ENCODE measurements around the gene ABLIM2. TPM values are rescaled to one million over a fixed set of nuclear protein-coding genes. Genes with fewer than 3 reads are reported as not detected.
A peak's percentile ranks its signal among the peaks of the same experiment; 100 is the strongest.

The ABLIM2 gene
- total and polyA plus RNA-seq, 10 of the 15 experiments (the other 5 are each of a cell fraction or from before 2014, with no cell fraction given), result 0.03 to 0.15 (median 0.05) TPM; not detected in 7

DNA sequence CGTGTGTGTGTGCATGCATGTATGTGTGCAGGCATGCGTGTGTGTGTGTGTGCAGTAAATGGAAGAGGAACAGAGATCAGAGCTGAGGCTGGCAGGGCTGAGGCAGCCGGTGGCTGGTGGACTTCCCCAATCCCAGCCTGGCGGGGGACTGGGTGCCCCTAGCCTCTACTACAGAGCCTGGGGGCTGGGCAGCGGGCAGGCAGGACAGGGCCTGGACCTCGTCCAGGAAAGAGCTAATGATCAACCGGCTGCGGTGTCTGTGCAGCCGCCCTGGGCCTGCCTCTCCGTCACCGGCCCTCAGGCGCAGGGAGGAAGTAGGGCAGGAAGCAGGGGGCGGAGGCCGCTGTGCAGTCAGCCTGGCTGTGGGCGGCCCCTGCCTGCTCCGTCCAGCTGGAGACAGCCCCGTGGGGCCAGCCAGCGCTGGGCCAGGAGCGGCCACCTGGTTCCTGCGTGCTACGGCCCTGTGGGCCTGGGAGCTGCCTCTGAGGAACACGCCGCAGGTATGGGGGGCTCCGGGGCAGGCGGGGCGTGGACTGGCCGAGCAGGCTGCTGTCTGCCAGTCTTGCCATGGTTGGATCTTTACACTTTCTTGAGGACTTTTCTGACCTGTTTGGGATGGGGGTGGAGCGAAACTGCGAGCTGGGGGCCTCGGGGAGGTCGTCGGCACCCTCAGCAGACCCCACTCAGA is 40.4 kb upstream of the ABLIM2 start, which contains the start of gene SH3TC1:
TSS of gene SH3TC1 (plus strand) at position 385 of the 688 bp plus-strand sequence. CDS start 5,905 bp downstream, outside the sequence.
- SMC1A ChIA-PET (ENCODE audit: uncharacterized antibody, unreplicated experiment), result interaction anchor here (0.8 to 2.2 kb wide), 6 partner anchors 22 to 233 kb away, joined by 3 to 19 read pairs (median 6); no protein-coding TSS in a partner anchor
- FAIRE-seq (peak; percentile 97), DNase-seq (ENCODE audit: low read depth, low spot score) (peak; percentile 68), ATAC-seq (peak; percentile 80)
- peak within 1 kb of the TSS; percentile 91 for H3K9ac ChIP-seq (ENCODE audit: control insufficient read depth, insufficient read depth, low read length)
- BruUV-seq (replicated peaks), result no TSS peak
- RAD21 ChIA-PET (ENCODE audit: unreplicated experiment), result interaction anchor here (0.6 to 4.4 kb wide), 10 partner anchors 9 to 192 kb away, joined by 3 to 28 read pairs (median 4); no protein-coding TSS in a partner anchor
- in situ Hi-C loops (cut with MboI), result no loop called here
- H3K27me3 ChIP-seq (replicated peaks in 1 of 2; ENCODE audit: control insufficient read depth in 2 of 2, insufficient read depth in 2 of 2, low read length in 1 of 2), result no peaks in the 10 kb centered on the region
- POLR2A ChIA-PET, result interaction anchor here (0.8 to 1.8 kb wide), 7 partner anchors 22 to 237 kb away, joined by 3 to 10 read pairs (median 4); partner anchors contain the start of gene ABLIM2
- WGBS (ENCODE audit: insufficient coverage, insufficient replicate concordance, low lambda C conversion rate, missing lambda C conversion rate), result 1% methylated on average over 32 of the region's 32 CpGs
- CTCF ChIA-PET, result interaction anchor here (0.6 to 3.7 kb wide), 5 partner anchors 19 to 554 kb away, joined by 3 to 33 read pairs (median 8); no protein-coding TSS in a partner anchor
- H3K36me3 ChIP-seq (ENCODE audit: control insufficient read depth in 2 of 2, insufficient read depth in 2 of 2, low read length in 1 of 2), result no peaks in the 10 kb centered on the region
- H3K27ac ChIP-seq (ENCODE audit: control insufficient read depth, insufficient read depth), result peak within 1 kb of the TSS; percentile 94
- H3K9me3 ChIP-seq (replicated peaks; ENCODE audit: control insufficient read depth, insufficient read depth, low read length), result no peaks in the 10 kb centered on the region
- H3K79me2 ChIP-seq (ENCODE audit: control insufficient read depth, insufficient read depth, low read length), result peaks cover 50% of the 10 kb centered on the region
- H3K4me2 ChIP-seq (ENCODE audit: control insufficient read depth, insufficient read depth), result peak within 1 kb of the TSS; percentile 100
- intact Hi-C loops (cut with micrococcal nuclease; ENCODE audit: unreplicated experiment), result no loop called here
- H3K4me3 ChIP-seq, result peak within 1 kb of the TSS; percentile 74
- no peaks in the 10 kb centered on the region for H4K20me1 ChIP-seq (ENCODE audit: control insufficient read depth, insufficient read depth)
- peak within 1 kb of the TSS; percentile 46 for H2AFZ ChIP-seq (ENCODE audit: control insufficient read depth, low read depth, low read length)
- peaks cover 44% of the 10 kb centered on the region for H3K4me1 ChIP-seq (ENCODE audit: control insufficient read depth, insufficient read depth, low read length)
- TF ChIP-seq, protein P1, sequence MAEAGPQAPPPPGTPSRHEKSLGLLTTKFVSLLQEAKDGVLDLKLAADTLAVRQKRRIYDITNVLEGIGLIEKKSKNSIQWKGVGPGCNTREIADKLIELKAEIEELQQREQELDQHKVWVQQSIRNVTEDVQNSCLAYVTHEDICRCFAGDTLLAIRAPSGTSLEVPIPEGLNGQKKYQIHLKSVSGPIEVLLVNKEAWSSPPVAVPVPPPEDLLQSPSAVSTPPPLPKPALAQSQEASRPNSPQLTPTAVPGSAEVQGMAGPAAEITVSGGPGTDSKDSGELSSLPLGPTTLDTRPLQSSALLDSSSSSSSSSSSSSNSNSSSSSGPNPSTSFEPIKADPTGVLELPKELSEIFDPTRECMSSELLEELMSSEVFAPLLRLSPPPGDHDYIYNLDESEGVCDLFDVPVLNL (IDR thresholded peaks at IDR 0.05; ENCODE audit: low read depth, low read length), result no peak
- TF ChIP-seq POLR2AphosphoS2 (IDR thresholded peaks at IDR 0.05; ENCODE audit: low read depth, low read length) (0 out of 2 replicates have a peak, but pooled peaks have one; percentile 61), YY1 (IDR thresholded peaks at IDR 0.05; ENCODE audit: low read depth, low read length) (0 out of 2 replicates have a peak, but pooled peaks have one; percentile 18), BHLHE40 (IDR thresholded peaks at IDR 0.05; ENCODE audit: borderline replicate concordance in 1 of 2, low read depth in 2 of 2, low read length in 1 of 2) (peak; percentile 16 to 85; a peak in 2 of 4 replicates), BMI1 (IDR thresholded peaks at IDR 0.05; ENCODE audit: borderline replicate concordance) (no peak), PAX5 (IDR thresholded peaks at IDR 0.05; ENCODE audit: borderline replicate concordance, low read depth, low read length) (peak; percentile 98), TBL1XR1 (IDR thresholded peaks at IDR 0.05; ENCODE audit: low read depth, low read length) (no peak; the same call in 1 of the 2 replicates), NR2F1 (conservative IDR thresholded peaks at IDR 0.05) (peak; percentile 75), KDM1A (IDR thresholded peaks at IDR 0.05; ENCODE audit: borderline replicate concordance) (no peak), GATAD2B (conservative IDR thresholded peaks at IDR 0.05; ENCODE audit: low read depth) (peak; percentile 92), IKZF2 (IDR thresholded peaks at IDR 0.05) (peak; percentile 87 to 96), BCL11A (IDR thresholded peaks at IDR 0.05; ENCODE audit: low read depth, low read length) (peak; percentile 50; the same call in 1 of the 2 replicates), MXI1 (IDR thresholded peaks at IDR 0.05; ENCODE audit: low read depth, low read length) (peak; percentile 78), SPI1 (IDR thresholded peaks at IDR 0.05; ENCODE audit: borderline replicate concordance, insufficient read depth, low read depth, low read length) (peak; percentile 87), NFXL1 (IDR thresholded peaks at IDR 0.05; ENCODE audit: borderline replicate concordance) (no peak), SRF (IDR thresholded peaks at IDR 0.05; ENCODE audit: low read depth in 2 of 2, low read length in 2 of 2) (0 out of 4 replicates have a peak, but pooled peaks of 1 of the 2 experiments have one; percentile 6), EED (IDR thresholded peaks at IDR 0.05; ENCODE audit: low read depth) (peak; percentile 38; the same call in 1 of the 2 replicates), RFX5 (IDR thresholded peaks at IDR 0.05; ENCODE audit: low read depth, low read length) (peak; percentile 7; the same call in 1 of the 2 replicates)
- TF ChIP-seq, protein P2, sequence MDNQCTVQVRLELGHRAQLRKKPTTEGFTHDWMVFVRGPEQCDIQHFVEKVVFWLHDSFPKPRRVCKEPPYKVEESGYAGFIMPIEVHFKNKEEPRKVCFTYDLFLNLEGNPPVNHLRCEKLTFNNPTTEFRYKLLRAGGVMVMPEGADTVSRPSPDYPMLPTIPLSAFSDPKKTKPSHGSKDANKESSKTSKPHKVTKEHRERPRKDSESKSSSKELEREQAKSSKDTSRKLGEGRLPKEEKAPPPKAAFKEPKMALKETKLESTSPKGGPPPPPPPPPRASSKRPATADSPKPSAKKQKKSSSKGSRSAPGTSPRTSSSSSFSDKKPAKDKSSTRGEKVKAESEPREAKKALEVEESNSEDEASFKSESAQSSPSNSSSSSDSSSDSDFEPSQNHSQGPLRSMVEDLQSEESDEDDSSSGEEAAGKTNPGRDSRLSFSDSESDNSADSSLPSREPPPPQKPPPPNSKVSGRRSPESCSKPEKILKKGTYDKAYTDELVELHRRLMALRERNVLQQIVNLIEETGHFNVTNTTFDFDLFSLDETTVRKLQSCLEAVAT (IDR thresholded peaks at IDR 0.05), result peak; percentile 69
